Stimulated activated CD4-positive, alpha-beta T cell treated with anti-CD3 and anti-CD28 coated beads, Interleukin-12 subunit alpha, Interleukin-12 subunit beta, amount 100 ng/mL, for 24 hours (primary cell): ENCODE data around the gene GAB2.
"Not testable (repeated sequence)": the region's sequence is repeated elsewhere in the genome, so short reads cannot be mapped to it uniquely, and the experiment has no call there.

Source experiments
- DNase-seq, 2 experiments: peaks; one replicate each; pipeline ENCODE4 v3.0.0-alpha.2; 2020; ENCODE audit warnings: low read depth in 2 of 2

The GAB2 gene

DNA sequence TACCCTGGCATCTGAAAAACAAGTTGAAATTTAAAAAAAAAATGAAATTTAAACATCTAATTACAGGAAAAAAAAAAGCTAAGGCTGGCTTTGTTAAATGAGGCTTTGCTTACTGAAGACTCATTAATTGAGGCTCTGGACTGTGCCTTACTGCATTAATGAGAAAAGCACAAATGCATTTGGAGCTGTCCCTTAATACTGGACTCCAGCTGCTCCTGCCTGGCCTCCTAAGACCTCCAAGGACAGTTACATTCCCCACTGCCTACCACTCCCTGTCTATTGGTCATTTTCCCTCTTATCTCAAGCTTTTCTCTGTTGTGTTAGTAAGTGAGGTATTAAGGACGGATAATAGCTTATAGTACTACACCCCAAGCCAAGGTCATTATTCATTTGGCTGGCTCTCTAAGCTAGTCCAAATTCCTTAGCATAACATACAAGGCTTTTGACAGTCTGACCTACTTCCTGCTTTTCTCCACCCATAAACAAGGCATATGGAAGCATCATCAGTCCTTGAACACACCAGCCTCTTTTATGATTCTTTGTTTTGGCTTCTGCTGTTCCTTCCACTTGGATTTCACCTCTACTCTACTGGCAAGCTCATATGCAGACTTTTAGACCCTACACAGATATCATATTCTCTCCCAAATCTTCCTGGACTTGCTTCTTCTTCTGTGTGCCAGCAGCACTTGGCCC, 166.4 kb downstream of the GAB2 start:
- no peak for DNase-seq

GRCh38 chr11:78250099-78250498, 167.5 kb downstream of the GAB2 start:
- no peak for DNase-seq

DNA sequence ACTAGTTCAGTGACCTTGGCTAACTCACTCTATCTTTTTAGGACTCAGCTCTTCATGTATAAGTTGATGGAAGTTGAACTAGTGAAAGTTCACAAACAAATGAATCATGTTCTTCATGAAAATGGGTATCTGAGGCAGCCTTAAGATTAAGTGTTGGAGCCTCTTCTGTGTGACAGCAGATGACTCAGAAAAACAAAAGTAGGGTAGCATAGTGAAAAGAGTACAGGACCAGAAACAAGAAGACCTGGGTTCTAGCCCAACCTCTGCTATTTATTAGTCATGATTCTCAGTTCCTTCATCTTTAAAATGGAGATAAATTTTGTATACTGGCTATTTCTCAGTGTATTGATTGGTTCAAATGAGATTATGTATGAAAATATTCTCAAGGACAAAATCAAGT, 168.7 kb downstream of the GAB2 start:
- no peak for DNase-seq

DNA sequence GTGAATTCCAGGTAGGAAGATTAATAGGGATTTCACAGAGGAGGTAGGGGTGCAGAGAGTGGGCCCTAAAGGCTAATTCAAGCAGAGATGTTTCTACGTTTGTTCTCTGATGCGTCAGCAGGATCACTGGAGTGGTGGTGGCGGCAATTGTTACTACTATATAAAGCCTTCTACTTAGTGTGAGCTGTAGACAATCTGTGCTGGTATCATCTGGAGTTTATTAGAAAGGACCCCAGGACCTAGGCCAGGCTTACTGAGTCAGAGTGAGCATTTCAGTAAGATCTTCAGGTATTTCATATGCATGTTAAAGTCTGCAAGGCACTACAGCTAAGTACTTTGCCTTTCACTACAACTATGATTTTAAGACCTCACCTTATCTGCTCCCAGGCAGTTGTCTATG, 169.4 kb downstream of the GAB2 start:
- no peak for DNase-seq

DNA sequence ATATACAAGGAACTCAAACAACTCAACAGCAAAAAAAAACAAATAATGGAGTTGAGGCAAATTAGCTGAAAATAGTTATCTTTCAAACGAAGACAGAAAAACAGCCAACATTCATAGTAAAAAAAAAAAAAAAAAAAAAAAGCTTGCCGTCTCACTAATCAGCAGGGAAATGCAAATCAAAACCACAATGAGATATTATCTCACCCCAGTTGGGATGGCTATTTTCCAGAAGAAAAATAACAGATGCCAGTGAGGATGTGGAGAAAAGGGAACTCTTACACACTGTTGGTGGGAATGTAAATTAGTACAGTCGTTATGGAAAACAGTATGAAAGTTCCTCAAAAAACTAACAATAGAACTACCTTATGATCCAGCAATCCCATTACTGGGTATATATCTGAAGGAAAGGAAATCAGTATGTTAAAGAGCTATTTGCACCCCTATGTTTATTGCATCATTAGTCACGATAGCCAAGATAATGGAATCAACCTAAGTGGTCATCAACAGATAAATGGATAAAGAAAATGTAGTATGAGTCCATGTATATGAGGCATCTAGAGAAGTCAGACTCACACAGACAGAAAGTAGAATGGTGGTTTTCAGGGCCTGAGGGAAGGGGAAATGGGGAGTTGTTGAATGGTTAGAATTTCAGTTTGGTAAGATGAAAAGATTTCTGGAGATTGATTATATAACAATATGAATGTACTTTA, 172.9 kb downstream of the GAB2 start:
- DNase-seq, result no peak

DNA sequence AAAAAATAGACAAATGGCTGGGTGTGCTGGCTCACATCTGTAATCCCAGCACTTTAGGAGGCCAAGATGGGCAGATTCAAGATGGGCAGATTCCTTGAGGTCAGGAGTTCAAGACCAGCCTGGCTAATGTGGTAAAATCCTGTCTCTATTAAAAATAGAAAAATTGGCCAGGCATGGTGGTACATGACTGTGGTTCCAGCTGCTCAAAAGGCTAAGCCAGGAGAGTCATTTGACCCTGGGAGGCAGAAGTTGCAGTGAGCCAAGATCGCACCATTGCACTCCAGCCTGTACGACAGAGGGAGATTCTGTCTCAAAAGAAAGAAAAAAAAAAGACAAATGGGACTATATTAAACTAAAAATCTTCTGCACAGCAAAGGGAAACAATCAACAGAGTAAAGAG, 173.5 kb downstream of the GAB2 start:
- DNase-seq, result no peak

DNA sequence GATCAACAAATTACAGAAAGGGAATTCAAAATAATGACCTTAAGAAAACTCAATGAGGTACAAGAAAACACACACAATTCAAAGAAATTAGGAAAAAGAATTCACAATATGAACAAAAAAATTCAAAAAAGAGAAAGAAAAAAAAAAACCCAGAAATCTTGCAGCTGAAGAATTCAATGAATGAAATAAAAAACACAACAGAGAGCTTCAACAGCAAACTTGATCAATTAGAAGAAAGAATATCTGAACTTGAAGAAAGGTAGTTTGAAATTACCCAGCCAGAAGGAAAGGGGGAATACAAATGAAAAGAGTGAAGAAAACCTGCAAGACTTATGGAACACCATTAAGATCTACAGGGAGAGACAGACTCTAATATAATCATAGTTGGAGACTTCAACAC, 176.1 kb downstream of the GAB2 start:
- DNase-seq, result no peak

DNA sequence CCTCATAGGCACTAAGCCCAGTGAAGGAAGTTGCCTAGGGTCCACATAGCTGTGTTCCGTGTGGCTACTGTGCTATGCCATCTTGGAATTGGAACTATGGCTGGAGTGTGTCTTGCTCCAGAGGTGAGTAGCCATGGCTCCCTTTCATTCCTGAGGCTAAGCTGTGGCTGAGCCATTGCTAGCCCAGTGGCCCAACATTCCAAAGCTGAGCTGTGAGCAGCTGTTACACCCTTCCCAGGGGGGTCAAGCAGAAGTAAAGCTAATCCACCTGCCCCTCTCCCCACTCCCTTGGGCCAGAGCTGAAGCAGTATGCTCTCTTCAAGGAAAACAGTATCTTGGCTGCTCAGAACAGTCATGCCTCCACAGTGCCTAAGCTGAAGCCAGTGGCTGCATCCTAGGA, 177.8 kb downstream of the GAB2 start:
- DNase-seq, result no peak

DNA sequence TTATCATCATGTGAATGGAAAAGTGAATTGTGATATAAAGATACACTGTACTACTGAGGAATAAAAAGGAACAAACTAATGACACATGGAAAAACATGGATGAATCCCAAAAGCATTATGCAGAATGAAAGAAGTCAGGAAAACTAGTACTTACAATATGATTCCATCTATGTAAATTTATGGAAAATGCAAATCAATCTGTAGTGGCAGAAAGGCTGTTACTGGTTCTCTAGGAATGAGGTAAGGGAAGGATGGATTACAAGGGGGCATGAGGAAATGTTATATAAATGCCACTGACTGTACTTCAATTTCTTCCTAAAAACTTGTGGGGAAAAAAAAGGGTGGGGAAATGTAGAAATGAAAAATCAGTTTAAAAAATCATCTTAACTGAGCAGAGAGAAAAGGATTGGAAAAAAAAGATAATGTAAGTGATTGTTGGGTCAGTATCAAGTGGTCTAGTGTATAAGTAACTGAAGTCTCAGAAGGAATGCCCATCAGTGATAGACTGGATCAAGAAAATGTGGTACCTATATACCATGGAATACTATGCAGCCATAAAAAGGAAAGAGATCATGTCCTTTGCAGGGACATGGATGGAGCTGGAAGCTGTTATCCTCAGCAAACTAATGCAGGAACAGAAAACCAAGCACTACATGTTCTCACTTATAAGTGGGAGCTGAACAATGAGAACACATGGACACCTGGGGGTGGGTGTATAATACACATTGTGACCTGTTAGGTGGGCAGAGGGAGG, 180.2 kb downstream of the GAB2 start:
- no peak for DNase-seq

DNA sequence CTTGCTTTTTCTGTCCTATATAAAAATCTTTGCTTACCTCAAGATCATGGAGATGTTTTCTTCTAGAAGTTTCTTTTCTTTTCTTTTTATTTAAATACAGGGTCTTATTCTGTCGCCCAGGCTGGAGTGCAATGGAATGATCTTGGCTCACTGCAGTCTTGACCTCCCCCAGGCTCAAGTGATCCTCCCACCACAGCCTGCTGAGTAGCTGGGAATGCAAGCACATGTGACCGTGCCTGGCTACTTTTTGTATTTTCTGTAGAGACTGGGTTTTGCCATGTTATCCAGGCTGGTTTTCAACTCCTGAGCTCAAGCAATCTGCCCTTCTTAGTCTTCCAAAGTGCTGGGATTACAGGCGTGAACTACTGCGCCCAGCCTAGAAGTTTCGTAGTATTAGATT, 183.6 kb downstream of the GAB2 start:
- DNase-seq, result no peak

- DNase-seq, result not testable (repeated sequence)
Measured at GRCh38 chr11:78233046-78233445, 184.6 kb downstream of the GAB2 start.

- DNase-seq, result no peak
Measured at GRCh38 chr11:78231962-78232501, 185.6 kb downstream of the GAB2 start.

DNA sequence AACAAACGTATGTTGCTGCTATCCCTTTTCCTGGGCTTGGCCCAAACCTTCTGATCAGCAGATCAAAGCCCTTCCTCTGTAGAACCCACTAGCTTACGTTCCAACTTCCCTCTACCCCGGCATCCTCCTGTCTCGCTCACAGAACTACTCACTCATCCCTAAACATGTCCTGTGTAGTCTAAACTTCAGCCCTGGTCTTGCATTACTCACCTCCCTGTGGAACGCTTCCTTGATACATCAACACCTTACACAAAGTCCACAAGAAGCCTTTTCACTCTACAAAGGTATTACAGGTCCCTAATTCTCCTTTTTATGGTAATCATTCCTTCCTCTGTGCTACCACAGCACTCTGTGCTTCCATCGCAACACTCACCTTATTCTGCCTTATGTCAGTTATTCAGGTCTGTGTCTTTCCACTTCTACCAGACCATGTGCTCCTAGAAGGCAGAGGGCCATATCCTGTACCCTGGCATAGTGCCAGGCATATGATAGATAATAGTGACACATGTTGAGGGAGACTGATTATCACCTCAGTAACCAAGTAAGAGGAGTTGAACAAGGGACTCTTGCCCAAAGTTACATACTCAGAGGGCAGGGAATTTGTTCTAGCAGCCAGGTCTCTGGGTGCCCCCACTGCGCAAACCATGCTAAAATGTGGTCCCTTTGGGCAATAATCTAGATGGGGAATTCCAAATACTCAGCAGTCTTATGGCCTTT, 187.3 kb downstream of the GAB2 start:
- no peak for DNase-seq

DNA sequence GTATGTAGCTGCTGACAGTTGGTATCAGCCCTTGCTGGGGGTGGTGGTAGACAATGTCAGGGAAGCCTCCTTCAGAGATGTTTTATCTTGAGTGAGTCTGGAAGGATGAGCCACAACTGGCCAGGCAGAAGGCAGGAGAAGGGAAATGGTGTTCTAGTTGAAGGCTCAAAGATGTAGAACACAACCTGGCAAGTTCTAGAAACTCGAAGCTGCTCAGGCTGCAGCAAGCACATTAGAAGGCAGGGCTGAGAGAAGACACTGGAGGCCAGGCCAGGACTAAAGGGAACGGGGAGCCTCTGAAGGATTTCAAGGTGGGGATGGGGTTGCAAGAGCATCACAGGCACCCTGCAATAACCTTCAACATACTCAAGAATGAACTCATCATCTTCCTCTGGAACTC, 188.5 kb downstream of the GAB2 start:
- DNase-seq, result no peak

- no peak for DNase-seq
Measured at GRCh38 chr11:78228467-78228866, 189.2 kb downstream of the GAB2 start.

DNA sequence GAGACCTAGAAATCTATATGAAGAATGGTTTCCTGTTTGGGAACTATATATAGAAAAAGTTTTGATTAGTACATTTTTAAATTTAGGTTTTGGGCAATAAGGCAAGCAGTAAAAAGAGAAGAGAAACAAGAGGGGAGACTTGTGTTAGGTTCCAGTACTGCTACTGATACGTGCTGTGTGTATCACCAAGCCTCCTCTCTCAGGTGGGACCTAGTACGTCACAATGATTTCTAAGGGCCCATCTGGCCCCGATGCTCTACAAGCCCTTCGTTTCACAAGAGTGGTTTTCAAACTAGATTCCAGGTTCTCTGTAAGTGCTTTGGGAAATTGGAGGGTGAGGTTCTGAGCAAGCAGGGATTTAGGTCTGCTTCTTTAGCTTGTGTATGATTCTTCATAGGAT, 189.7 kb downstream of the GAB2 start:
- no peak for DNase-seq

DNA sequence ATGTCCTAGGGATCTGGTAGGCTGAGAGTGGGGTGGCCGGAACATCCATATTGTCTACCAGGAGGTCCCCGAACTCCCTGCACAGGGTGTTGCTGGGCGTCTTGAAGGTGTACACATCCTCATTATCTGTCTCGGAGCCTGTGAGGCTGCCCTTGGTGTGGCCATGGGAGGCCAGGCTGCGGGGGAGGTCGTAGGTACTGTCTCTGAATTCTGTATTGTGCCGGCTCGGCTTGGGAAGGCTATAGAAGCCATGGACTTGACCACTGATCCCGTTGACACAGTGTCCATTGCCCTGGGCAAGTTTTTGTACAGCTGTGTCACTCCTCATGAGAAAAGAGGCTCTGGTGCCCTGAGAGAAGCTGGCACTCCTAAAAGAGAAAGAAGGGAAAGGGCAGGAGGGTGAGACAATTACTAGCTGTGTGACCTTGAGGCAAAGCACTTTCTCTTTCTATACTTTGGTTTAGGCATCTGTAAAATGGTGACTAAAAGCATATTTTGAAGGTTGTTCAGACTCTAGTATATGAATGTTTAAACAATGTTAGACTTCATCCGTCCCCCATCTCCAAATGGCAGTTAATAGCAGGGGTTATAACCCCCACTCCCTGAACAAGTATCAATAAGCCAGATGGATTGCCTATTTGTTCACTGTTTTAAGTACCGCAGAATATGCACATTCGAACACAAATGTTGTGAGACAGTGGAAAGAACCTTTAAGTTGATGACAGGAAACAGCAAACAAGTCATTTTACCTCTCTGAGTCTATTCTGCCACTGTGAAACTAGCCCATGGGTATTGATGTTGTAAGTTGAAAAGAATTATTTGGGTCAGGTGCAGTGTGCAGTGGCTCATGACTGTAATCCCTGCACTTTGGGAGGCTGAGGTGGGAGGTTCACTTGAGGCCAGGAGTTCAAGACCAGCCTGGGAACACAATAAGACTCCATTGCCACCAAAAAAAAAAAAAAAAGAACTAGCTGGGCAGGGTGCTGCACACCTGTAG, 190.6 kb downstream of the GAB2 start:
- no peak for DNase-seq

GRCh38 chr11:78224906-78225420, 192.7 kb downstream of the GAB2 start:
- no peak for DNase-seq

DNA sequence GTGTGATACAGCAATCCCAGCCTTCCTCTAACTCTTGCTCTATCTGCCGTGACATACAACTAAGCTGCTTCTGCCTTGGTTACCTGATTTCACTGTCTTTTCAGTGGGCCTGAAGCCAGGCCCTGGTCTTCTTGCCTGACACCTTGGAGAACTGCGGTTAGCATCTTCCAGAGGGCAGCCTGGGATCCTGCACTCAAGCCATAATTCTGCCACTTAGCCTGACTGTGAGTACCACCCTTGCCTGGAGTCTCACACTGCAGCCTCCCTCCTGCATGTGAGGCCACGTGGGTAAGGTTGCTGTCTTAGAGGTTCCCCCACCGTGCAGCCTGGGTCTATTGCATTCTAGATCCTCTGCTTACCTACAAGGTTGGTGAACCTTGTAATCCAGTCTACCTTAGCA, 193.1 kb downstream of the GAB2 start:
- DNase-seq, result no peak

- no peak for DNase-seq
Measured at GRCh38 chr11:78223320-78223954, 194.2 kb downstream of the GAB2 start.
